ENCODE results near the gene ZNF613. TPM values are rescaled to one million over a fixed set of nuclear protein-coding genes. Genes with fewer than 3 reads are reported as not detected.
"Not testable (repeated sequence)": the region's sequence is repeated elsewhere in the genome, so short reads cannot be mapped to it uniquely, and the experiment has no call there.

ZNF613 gene
- polyA plus RNA-seq, 3 donors, result 0.96 to 3.1 (median 1.1) TPM

DNA sequence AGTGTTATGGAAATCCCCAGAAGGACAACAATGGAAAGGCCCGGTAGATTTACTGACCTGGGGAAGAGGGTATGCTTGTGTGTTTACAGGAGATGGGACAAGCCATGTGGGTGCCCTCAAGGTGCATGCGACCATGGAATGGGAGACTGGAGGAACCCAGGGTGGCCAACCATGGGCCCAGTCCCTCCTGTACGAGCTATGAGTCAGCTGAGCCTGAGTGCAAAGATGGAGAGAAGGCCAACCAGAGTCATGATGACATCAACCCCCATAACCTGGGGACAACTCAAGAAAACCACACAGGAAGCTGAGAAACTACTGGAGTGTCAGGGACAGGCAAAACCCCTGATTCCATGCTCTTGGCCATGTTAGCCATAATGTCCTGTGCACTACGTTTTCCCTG is 51.6 kb downstream of the ZNF613 start:
- no peak overlapping the region for H3K27ac ChIP-seq (ENCODE audit: low read depth in 1 of 2, low read length in 2 of 2)
- H2AFZ ChIP-seq (ENCODE audit: insufficient read depth, low read depth, low read length, poor library complexity, severe bottlenecking), result no peak overlapping the region
- H4K20me1 ChIP-seq (ENCODE audit: insufficient read depth, low read length), result no peaks in the 10 kb centered on the region
- peaks cover 0 to 10% of the 10 kb centered on the region in 2 donors for H3K4me1 ChIP-seq (ENCODE audit: control insufficient read depth in 1 of 2, insufficient read depth in 2 of 2, low read length in 2 of 2)
- peaks cover 0 to 3% (median 0%) of the 10 kb centered on the region in 3 donors for H3K27me3 Mint-ChIP-seq (ENCODE audit: low read depth in 3 of 3)
- peaks cover 93% of the 10 kb centered on the region for H3K79me2 ChIP-seq (ENCODE audit: insufficient read depth, low read length)
- H3K9ac ChIP-seq (ENCODE audit: insufficient read depth, low read length, poor library complexity, severe bottlenecking), result no peak overlapping the region
- intact Hi-C loops (cut with micrococcal nuclease), result no loop called here
- H3K9me3 ChIP-seq (replicated peaks in 1 of 2; ENCODE audit: control insufficient read depth in 1 of 2, insufficient read depth in 1 of 2, low read length in 2 of 2), result peaks cover 77 to 99% of the 10 kb centered on the region in 2 donors
- DNase-seq, result no peak
- peaks cover 62 to 85% of the 10 kb centered on the region in 2 donors for H3K36me3 Mint-ChIP-seq
- H3K4me3 Mint-ChIP-seq, result no peak overlapping the region
- peaks cover 4% of the 10 kb centered on the region for H3K4me1 Mint-ChIP-seq
- no peak overlapping the region for H3K4me2 ChIP-seq (replicated peaks; ENCODE audit: extremely low read depth, low read length, poor library complexity, severe bottlenecking)
- peak overlapping the region in 1 of 3 experiments; percentile 33 for H3K4me3 ChIP-seq (replicated peaks in 1 of 3; ENCODE audit: low read depth in 2 of 3, low read length in 3 of 3)
- 89% methylated on average over 3 of the region's 4 CpGs for WGBS (ENCODE audit: insufficient coverage)
- TF ChIP-seq, protein P1, sequence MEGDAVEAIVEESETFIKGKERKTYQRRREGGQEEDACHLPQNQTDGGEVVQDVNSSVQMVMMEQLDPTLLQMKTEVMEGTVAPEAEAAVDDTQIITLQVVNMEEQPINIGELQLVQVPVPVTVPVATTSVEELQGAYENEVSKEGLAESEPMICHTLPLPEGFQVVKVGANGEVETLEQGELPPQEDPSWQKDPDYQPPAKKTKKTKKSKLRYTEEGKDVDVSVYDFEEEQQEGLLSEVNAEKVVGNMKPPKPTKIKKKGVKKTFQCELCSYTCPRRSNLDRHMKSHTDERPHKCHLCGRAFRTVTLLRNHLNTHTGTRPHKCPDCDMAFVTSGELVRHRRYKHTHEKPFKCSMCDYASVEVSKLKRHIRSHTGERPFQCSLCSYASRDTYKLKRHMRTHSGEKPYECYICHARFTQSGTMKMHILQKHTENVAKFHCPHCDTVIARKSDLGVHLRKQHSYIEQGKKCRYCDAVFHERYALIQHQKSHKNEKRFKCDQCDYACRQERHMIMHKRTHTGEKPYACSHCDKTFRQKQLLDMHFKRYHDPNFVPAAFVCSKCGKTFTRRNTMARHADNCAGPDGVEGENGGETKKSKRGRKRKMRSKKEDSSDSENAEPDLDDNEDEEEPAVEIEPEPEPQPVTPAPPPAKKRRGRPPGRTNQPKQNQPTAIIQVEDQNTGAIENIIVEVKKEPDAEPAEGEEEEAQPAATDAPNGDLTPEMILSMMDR (IDR thresholded peaks at IDR 0.05), result no peak
- no peaks in the 10 kb centered on the region for H3K27me3 ChIP-seq (ENCODE audit: control insufficient read depth in 2 of 2, insufficient read depth in 2 of 2, low read length in 2 of 2)
- peaks cover 48 to 96% (median 92%) of the 10 kb centered on the region in 7 donors for H3K9me3 Mint-ChIP-seq
- H3K27ac Mint-ChIP-seq, result no peak overlapping the region
- H3K36me3 ChIP-seq (replicated peaks in 1 of 2; ENCODE audit: control insufficient read depth in 1 of 2, insufficient read depth in 2 of 2, low read length in 2 of 2), result peaks cover 18 to 100% of the 10 kb centered on the region in 2 donors

DNA sequence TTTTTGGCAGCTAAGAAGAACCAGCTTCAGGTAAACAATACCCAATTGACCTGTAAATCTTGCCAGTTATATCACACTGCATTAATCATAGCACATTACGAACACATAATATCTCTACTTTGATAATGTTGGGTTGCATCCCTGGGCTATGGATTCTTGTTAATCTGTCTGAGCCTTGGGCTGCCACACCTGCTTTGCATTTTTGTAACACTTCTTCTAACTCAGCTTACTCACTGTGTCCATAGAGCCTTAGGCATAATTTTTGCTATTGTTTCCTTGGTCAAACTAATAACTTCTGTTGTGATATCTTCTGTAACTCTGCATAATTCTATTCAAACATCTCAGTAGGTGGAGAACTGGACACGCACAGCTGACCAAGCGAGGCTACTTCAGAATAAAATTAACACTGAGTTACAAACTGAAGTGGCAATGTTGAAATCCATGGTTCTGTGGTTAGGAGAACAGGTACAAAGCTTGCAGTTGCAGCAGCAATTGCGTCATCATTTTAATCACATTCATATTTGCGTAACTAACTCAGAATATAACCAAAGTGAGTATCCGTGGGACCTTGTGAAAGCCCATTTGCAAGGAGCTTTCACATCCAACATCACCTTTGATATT is 53.0 kb downstream of the ZNF613 start:
- peak overlapping the region in 1 of 3 experiments; percentile 33 for H3K4me3 ChIP-seq (replicated peaks in 1 of 3; ENCODE audit: low read depth in 2 of 3, low read length in 3 of 3)
- TF ChIP-seq, protein P1 (IDR thresholded peaks at IDR 0.05), result no peak
- no CpG with 5 or more reads among the region's 6 CpGs for WGBS (ENCODE audit: insufficient coverage)

DNA sequence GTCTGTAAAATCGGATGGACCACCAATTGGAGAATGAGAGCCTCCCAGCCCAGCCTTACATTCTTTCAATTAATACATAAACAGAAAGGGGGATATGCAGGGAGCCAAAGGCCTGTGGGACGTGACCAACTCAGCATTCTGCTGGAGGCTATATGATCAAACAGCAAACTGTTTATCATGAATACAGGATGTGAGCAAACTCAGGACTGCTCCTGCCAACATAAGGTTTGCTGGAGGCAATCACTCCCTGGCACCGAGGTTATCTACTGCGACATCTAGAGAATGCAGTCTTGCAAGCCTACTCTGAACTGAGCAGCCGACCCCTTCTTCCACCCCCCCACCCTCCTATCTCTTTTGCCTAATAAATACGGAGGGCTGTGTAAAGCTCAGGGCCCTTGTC is 53.7 kb downstream of the ZNF613 start:
- H3K4me3 Mint-ChIP-seq; H3K4me2 ChIP-seq (replicated peaks; ENCODE audit: extremely low read depth, low read length, poor library complexity, severe bottlenecking); H2AFZ ChIP-seq (ENCODE audit: insufficient read depth, low read depth, low read length, poor library complexity, severe bottlenecking); H3K27me3 Mint-ChIP-seq (ENCODE audit: low read depth in 3 of 3); H3K4me1 Mint-ChIP-seq; intact Hi-C loops (cut with micrococcal nuclease); H3K27ac ChIP-seq (ENCODE audit: low read depth in 1 of 2, low read length in 2 of 2); H3K9ac ChIP-seq (ENCODE audit: insufficient read depth, low read length, poor library complexity, severe bottlenecking); DNase-seq; H3K27me3 ChIP-seq (ENCODE audit: control insufficient read depth in 2 of 2, insufficient read depth in 2 of 2, low read length in 2 of 2); H3K27ac Mint-ChIP-seq; H4K20me1 ChIP-seq (ENCODE audit: insufficient read depth, low read length): not testable (repeated sequence)
- Mint-ChIP-seq H3K9me3 (peaks cover 44 to 95% (median 89%) of the 10 kb centered on the region in 7 donors), H3K36me3 (peaks cover 57 to 74% of the 10 kb centered on the region in 2 donors)
- H3K4me3 ChIP-seq (replicated peaks in 1 of 3; ENCODE audit: low read depth in 2 of 3, low read length in 3 of 3), result peak overlapping the region in 1 of 3 experiments; percentile 33
- H3K79me2 ChIP-seq (ENCODE audit: insufficient read depth, low read length), result peaks cover 98% of the 10 kb centered on the region
- peaks cover 7 to 18% of the 10 kb centered on the region in 2 donors for H3K4me1 ChIP-seq (ENCODE audit: control insufficient read depth in 1 of 2, insufficient read depth in 2 of 2, low read length in 2 of 2)
- H3K36me3 ChIP-seq (replicated peaks in 1 of 2; ENCODE audit: control insufficient read depth in 1 of 2, insufficient read depth in 2 of 2, low read length in 2 of 2), result peaks cover 8 to 88% of the 10 kb centered on the region in 2 donors
- 100% methylated on average over 5 of the region's 6 CpGs for WGBS (ENCODE audit: insufficient coverage)
- H3K9me3 ChIP-seq (replicated peaks in 1 of 2; ENCODE audit: control insufficient read depth in 1 of 2, insufficient read depth in 1 of 2, low read length in 2 of 2), result peaks cover 70 to 96% of the 10 kb centered on the region in 2 donors

More for the DNA sequence above, 53.0 kb downstream of the ZNF613 start:
- H3K4me1 Mint-ChIP-seq, result peaks cover 4% of the 10 kb centered on the region
- intact Hi-C loops (cut with micrococcal nuclease), result no loop called here
- peaks cover 98% of the 10 kb centered on the region for H3K79me2 ChIP-seq (ENCODE audit: insufficient read depth, low read length)
- H3K9ac ChIP-seq (ENCODE audit: insufficient read depth, low read length, poor library complexity, severe bottlenecking), result no peak overlapping the region
- no peak for DNase-seq
- peaks cover 42 to 94% (median 87%) of the 10 kb centered on the region in 7 donors for H3K9me3 Mint-ChIP-seq
- H3K4me1 ChIP-seq (ENCODE audit: control insufficient read depth in 1 of 2, insufficient read depth in 2 of 2, low read length in 2 of 2), result peaks cover under 1 to 11% of the 10 kb centered on the region in 2 donors
- no peak overlapping the region for H3K4me2 ChIP-seq (replicated peaks; ENCODE audit: extremely low read depth, low read length, poor library complexity, severe bottlenecking)
- no peaks in the 10 kb centered on the region for H3K27me3 ChIP-seq (ENCODE audit: control insufficient read depth in 2 of 2, insufficient read depth in 2 of 2, low read length in 2 of 2)
- peaks cover 55 to 75% of the 10 kb centered on the region in 2 donors for H3K36me3 Mint-ChIP-seq
- H4K20me1 ChIP-seq (ENCODE audit: insufficient read depth, low read length), result no peaks in the 10 kb centered on the region
- H3K9me3 ChIP-seq (replicated peaks in 1 of 2; ENCODE audit: control insufficient read depth in 1 of 2, insufficient read depth in 1 of 2, low read length in 2 of 2), result peaks cover 69 to 99% of the 10 kb centered on the region in 2 donors
- no peak overlapping the region for H3K4me3 Mint-ChIP-seq
- peaks cover 0 to 3% (median 0%) of the 10 kb centered on the region in 3 donors for H3K27me3 Mint-ChIP-seq (ENCODE audit: low read depth in 3 of 3)
- no peak overlapping the region for H3K27ac Mint-ChIP-seq
- no peak overlapping the region for H3K27ac ChIP-seq (ENCODE audit: low read depth in 1 of 2, low read length in 2 of 2)
- H3K36me3 ChIP-seq (replicated peaks in 1 of 2; ENCODE audit: control insufficient read depth in 1 of 2, insufficient read depth in 2 of 2, low read length in 2 of 2), result peaks cover 8 to 95% of the 10 kb centered on the region in 2 donors
- no peak overlapping the region for H2AFZ ChIP-seq (ENCODE audit: insufficient read depth, low read depth, low read length, poor library complexity, severe bottlenecking)
